ENCODE measurements around the gene SACM1L. TPM values are rescaled to one million over a fixed set of nuclear protein-coding genes. Genes with fewer than 3 reads are reported as not detected.

Gene SACM1L
- total and polyA plus RNA-seq, 2 of the 13 experiments (the other 11 are each of a cell fraction or from before 2014, with no cell fraction given) = 15.1 to 27.8 TPM

DNA sequence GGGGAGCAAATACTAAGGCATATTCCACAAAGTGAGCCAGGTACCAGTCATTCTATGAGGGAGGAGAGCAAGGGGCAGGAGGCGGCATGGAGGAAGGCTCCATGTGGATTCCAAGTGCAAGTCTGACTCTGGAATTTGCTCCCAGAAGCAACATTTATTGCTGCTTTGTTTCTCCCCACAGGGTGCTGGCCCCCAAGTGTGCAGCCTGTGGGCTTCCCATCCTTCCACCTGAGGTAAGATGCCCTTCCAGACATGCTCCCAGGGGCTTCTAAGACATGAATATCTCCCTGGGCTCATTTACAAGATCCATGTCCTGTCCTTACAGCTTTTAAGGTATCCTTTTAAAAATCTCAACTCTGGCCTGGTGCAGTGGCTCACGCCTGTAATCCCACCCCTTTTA, 15.9 kb upstream of the SACM1L start:
- ATAC-seq = no peak
- TF ChIP-seq ZNF557 (CRISPR knock-in tag; IDR thresholded peaks at IDR 0.05) = no peak
- no peak for TF ChIP-seq HOXA7 (CRISPR knock-in tag; IDR thresholded peaks at IDR 0.05)
- no peak for TF ChIP-seq MZF1 (CRISPR knock-in tag; IDR thresholded peaks at IDR 0.05; ENCODE audit: borderline replicate concordance)
- TF ChIP-seq KLF13 (CRISPR knock-in tag; IDR thresholded peaks at IDR 0.05) = no peak
- Histone ChIP-seq H3K4me1 (ENCODE audit: insufficient read depth, low read length) (peaks cover 9% of the 10 kb centered on the region; the same call in 1 of the 2 replicates), H3K27ac (ENCODE audit: extremely low read length, insufficient read depth, low read length) (no peak overlapping the region), H4K20me1 (ENCODE audit: insufficient read depth, low read length) (no peaks in the 10 kb centered on the region), H3K79me2 (ENCODE audit: insufficient read depth, low read length) (no peaks in the 10 kb centered on the region), H3K4me3 (replicated peaks in 1 of 3; ENCODE audit: insufficient read depth in 1 of 3, low read depth in 2 of 3, low read length in 3 of 3) (no peak overlapping the region), H3K9me3 (ENCODE audit: low read length) (no peaks in the 10 kb centered on the region), H3K27me3 (ENCODE audit: control insufficient read depth in 1 of 2, insufficient read depth in 2 of 2, low read length in 2 of 2) (no peaks in the 10 kb centered on the region), H3K9ac (ENCODE audit: insufficient read depth, low read depth, low read length) (no peak overlapping the region), H2AFZ (ENCODE audit: low read length) (no peak overlapping the region), H3K4me2 (ENCODE audit: low read depth, low read length) (no peak overlapping the region), H3K36me3 (replicated peaks in 1 of 2; ENCODE audit: control insufficient read depth in 1 of 2, insufficient read depth in 2 of 2, low read length in 2 of 2) (peaks cover 23 to 57% of the 10 kb centered on the region in 2 experiments)
- no peak for FAIRE-seq
- POLR2A ChIA-PET = no interaction called here
- intact Hi-C loops (cut with micrococcal nuclease; ENCODE audit: unreplicated experiment) = no loop called here
- DNase-seq (ENCODE audit: low spot score) = no peak
- no TSS peak for BruUV-seq (replicated peaks)
- in situ Hi-C loops (cut with HindIII; ENCODE audit: extremely low pct_ligation_motif_present, low pct_unique_long_range_greater_than_20kb) = no loop called here
- WGBS (ENCODE audit: low lambda C conversion rate) = 100% methylated on average over 2 of the region's 2 CpGs
- CTCF ChIA-PET (ENCODE audit: low intra/inter-chr PET ratio, low total read pairs) = no interaction called here

DNA sequence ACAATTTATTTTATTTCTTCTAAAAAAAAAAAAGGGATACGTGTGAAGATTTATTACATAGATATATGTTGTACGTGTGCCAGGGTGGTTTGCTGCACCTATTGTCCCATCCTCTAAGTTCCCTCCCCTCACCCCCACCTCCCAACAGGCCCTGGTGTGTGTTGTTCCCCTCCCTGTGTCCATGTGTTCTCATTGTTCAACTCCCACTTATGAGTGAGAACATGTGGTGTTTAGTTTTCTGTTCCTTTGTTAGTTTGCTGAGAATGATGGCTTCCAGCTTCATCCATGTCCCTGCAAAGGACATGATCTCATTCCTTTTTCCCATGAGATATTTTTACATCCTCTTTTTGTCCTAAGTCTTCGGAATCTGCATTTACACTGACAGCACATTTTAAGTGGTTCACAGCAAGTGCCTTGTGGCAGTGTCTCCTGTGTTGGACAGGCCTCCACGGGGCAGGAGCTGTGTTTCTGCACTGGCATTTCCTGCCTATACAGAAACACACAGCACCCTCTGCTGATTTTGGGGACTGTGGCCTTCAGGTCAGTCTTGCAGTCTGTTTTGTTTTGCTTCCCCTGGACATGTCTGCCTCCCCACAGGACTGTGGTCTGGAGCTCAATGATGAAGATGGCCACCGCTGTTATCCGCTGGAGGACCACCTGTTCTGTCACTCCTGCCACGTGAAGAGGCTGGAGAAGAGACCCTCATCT, 12.7 kb upstream of the SACM1L start:
- H3K9ac ChIP-seq (ENCODE audit: insufficient read depth, low read depth, low read length) = no peak overlapping the region
- no TSS peak for BruUV-seq (replicated peaks)

More for the DNA sequence above, 12.7 kb upstream of the SACM1L start:
- ChIA-PET CTCF (ENCODE audit: low intra/inter-chr PET ratio, low total read pairs) (no interaction called here), POLR2A (interaction anchor here (1.6 kb wide), 1 partner anchor 13 kb away, joined by 5 read pairs; the partner anchor contains the start of gene SACM1L)
- Histone ChIP-seq H2AFZ (ENCODE audit: low read length) (no peak overlapping the region), H3K9me3 (ENCODE audit: low read length) (no peaks in the 10 kb centered on the region), H4K20me1 (ENCODE audit: insufficient read depth, low read length) (no peaks in the 10 kb centered on the region), H3K27ac (ENCODE audit: extremely low read length, insufficient read depth, low read length) (no peak overlapping the region), H3K4me1 (ENCODE audit: insufficient read depth, low read length) (peaks cover 9% of the 10 kb centered on the region; the same call in 1 of the 2 replicates), H3K79me2 (ENCODE audit: insufficient read depth, low read length) (no peaks in the 10 kb centered on the region), H3K4me3 (replicated peaks in 1 of 3; ENCODE audit: insufficient read depth in 1 of 3, low read depth in 2 of 3, low read length in 3 of 3) (no peak overlapping the region), H3K4me2 (ENCODE audit: low read depth, low read length) (no peak overlapping the region), H3K27me3 (ENCODE audit: control insufficient read depth in 1 of 2, insufficient read depth in 2 of 2, low read length in 2 of 2) (no peaks in the 10 kb centered on the region), H3K36me3 (replicated peaks in 1 of 2; ENCODE audit: control insufficient read depth in 1 of 2, insufficient read depth in 2 of 2, low read length in 2 of 2) (peaks cover 19 to 40% of the 10 kb centered on the region in 2 experiments)
- intact Hi-C loops (cut with micrococcal nuclease; ENCODE audit: unreplicated experiment) (no loop called here), in situ Hi-C loops (cut with HindIII; ENCODE audit: extremely low pct_ligation_motif_present, low pct_unique_long_range_greater_than_20kb) (no loop called here)
- DNase-seq (ENCODE audit: low spot score) (no peak), ATAC-seq (no peak), FAIRE-seq (no peak)
- TF ChIP-seq, protein P1, sequence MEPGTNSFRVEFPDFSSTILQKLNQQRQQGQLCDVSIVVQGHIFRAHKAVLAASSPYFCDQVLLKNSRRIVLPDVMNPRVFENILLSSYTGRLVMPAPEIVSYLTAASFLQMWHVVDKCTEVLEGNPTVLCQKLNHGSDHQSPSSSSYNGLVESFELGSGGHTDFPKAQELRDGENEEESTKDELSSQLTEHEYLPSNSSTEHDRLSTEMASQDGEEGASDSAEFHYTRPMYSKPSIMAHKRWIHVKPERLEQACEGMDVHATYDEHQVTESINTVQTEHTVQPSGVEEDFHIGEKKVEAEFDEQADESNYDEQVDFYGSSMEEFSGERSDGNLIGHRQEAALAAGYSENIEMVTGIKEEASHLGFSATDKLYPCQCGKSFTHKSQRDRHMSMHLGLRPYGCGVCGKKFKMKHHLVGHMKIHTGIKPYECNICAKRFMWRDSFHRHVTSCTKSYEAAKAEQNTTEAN (CRISPR knock-in tag; conservative IDR thresholded peaks at IDR 0.05) = no peak
- TF ChIP-seq ZNF564 (CRISPR knock-in tag; IDR thresholded peaks at IDR 0.05) = no peak
- TF ChIP-seq, protein P2, sequence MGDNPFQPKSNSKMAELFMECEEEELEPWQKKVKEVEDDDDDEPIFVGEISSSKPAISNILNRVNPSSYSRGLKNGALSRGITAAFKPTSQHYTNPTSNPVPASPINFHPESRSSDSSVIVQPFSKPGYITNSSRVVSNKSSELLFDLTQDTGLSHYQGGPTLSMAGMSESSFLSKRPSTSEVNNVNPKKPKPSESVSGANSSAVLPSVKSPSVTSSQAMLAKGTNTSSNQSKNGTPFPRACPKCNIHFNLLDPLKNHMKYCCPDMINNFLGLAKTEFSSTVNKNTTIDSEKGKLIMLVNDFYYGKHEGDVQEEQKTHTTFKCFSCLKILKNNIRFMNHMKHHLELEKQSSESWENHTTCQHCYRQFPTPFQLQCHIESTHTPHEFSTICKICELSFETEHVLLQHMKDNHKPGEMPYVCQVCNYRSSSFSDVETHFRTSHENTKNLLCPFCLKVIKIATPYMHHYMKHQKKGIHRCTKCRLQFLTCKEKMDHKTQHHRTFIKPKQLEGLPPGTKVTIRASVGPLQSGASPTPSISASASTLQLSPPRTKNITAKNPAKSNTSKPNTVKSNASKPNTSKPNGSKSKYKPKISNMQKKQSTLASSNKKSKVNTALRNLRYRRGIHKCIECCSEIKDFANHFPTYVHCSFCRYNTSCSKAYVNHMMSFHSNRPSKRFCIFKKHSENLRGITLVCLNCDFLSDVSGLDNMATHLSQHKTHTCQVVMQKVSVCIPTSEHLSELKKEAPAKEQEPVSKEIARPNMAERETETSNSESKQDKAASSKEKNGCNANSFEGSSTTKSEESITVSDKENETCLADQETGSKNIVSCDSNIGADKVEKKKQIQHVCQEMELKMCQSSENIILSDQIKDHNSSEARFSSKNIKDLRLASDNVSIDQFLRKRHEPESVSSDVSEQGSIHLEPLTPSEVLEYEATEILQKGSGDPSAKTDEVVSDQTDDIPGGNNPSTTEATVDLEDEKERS (CRISPR knock-in tag; IDR thresholded peaks at IDR 0.05) = no peak
- 96% methylated on average over 6 of the region's 7 CpGs for WGBS (ENCODE audit: low lambda C conversion rate)
